LNCAP (cell line): ENCODE results near the gene AOAH.

ENCODE experiments used
- CTCF ChIP-seq: fragments of 450-650 bp; IDR thresholded peaks from 2 replicates; pipeline ENCODE4 v1.5.1; 2017; ENCODE audit warnings: mild to moderate bottlenecking

Gene AOAH

GRCh38 chr7:36491317-36491716 lies 233.0 kb downstream of the AOAH start:
- TF ChIP-seq CTCF = no peak

GRCh38 chr7:36490419-36490830 lies 233.9 kb downstream of the AOAH start:
- no peak for TF ChIP-seq CTCF

GRCh38 chr7:36487756-36488336 lies 236.4 kb downstream of the AOAH start:
- TF ChIP-seq CTCF = peak; percentile 86

GRCh38 chr7:36486336-36486735 lies 238.0 kb downstream of the AOAH start:
- TF ChIP-seq CTCF = no peak

- no peak for TF ChIP-seq CTCF
These were observed 240.0 kb downstream of the AOAH start for GRCh38 chr7:36484265-36484664.

- TF ChIP-seq CTCF = no peak
These were observed 245.5 kb downstream of the AOAH start for GRCh38 chr7:36478745-36479144.

GRCh38 chr7:36475381-36475780 lies 248.9 kb downstream of the AOAH start:
- TF ChIP-seq CTCF = no peak

GRCh38 chr7:36475011-36475342 lies 249.3 kb downstream of the AOAH start:
- no peak for TF ChIP-seq CTCF
